BE2C (cell line): ENCODE results near the gene MKRN1.
"Not testable (repeated sequence)": the region's sequence is repeated elsewhere in the genome, so short reads cannot be mapped to it uniquely, and the experiment has no call there.

ENCODE experiments used
- DNase-seq: peaks from one replicate; pipeline ENCODE4 v3.0.0-alpha.2; 2020
- H3K27me3 ChIP-seq: fragments of 250-450 bp; sonication (Bioruptor Pico); 2 replicates; pipeline ENCODE4 v1.5.1; 2020; ENCODE audit warnings: mild to moderate bottlenecking
- H3K36me3 ChIP-seq: fragments of 250-450 bp; sonication (Bioruptor Pico); 2 replicates; pipeline ENCODE4 v1.5.1; 2020; ENCODE audit warnings: mild to moderate bottlenecking
- H3K4me1 ChIP-seq: fragments of 250-450 bp; sonication (Bioruptor Pico); 2 replicates; pipeline ENCODE4 v1.5.1; 2020
- H3K4me3 ChIP-seq: 2 replicates; pipeline ENCODE4 v1.5.1; 2011; ENCODE audit warnings: low read depth, low read length
- H3K9me3 ChIP-seq: fragments of 250-450 bp; sonication (Bioruptor Pico); 2 replicates; pipeline ENCODE4 v1.5.1; 2020
- TF ChIP-seq, protein P1 (sequence below): IDR thresholded peaks from 2 replicates; pipeline ENCODE4 v1.5.1; 2012; ENCODE audit warnings: mild to moderate bottlenecking, low read depth, low read length

The MKRN1 gene

GRCh38 chr7:140506788-140507464, 27.6 kb upstream of the MKRN1 start:
- no peak overlapping the region for H3K4me3 ChIP-seq
- no peaks in the 10 kb centered on the region for H3K36me3 ChIP-seq
- DNase-seq: peak; percentile 31
- no peaks in the 10 kb centered on the region for H3K4me1 ChIP-seq
- no peaks in the 10 kb centered on the region for H3K9me3 ChIP-seq
- TF ChIP-seq, protein P1, sequence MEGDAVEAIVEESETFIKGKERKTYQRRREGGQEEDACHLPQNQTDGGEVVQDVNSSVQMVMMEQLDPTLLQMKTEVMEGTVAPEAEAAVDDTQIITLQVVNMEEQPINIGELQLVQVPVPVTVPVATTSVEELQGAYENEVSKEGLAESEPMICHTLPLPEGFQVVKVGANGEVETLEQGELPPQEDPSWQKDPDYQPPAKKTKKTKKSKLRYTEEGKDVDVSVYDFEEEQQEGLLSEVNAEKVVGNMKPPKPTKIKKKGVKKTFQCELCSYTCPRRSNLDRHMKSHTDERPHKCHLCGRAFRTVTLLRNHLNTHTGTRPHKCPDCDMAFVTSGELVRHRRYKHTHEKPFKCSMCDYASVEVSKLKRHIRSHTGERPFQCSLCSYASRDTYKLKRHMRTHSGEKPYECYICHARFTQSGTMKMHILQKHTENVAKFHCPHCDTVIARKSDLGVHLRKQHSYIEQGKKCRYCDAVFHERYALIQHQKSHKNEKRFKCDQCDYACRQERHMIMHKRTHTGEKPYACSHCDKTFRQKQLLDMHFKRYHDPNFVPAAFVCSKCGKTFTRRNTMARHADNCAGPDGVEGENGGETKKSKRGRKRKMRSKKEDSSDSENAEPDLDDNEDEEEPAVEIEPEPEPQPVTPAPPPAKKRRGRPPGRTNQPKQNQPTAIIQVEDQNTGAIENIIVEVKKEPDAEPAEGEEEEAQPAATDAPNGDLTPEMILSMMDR: peak; percentile 19; the same call in 1 of the 2 replicates
- no peaks in the 10 kb centered on the region; the same call in 1 of the 2 replicates for H3K27me3 ChIP-seq

DNA sequence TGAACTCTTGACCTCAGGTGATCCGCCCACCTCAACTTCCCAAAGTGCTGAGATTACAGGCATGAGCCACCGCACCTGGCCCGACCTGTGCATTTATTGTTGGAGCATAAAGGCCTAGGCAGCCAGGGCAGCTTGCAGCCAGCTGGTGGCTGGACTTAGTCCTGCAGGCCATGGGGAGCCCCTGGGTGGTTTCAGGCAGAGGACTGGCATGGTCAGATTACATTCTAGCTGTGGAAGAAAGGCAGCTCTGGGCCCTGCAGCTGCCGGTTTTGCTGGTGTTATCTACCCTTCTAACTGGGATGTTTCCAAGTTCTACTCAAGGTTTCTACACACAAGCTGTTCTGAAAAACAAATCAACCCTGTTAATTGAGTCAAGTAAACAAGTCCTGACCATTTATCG, 22.7 kb upstream of the MKRN1 start:
- Histone ChIP-seq H3K4me1 (no peaks in the 10 kb centered on the region), H3K27me3 (no peaks in the 10 kb centered on the region), H3K9me3 (no peaks in the 10 kb centered on the region), H3K4me3 (no peak overlapping the region), H3K36me3 (no peaks in the 10 kb centered on the region)
- TF ChIP-seq, protein P1: no peak
- no peak for DNase-seq

GRCh38 chr7:140497807-140498206, 18.5 kb upstream of the MKRN1 start:
- not testable (repeated sequence) for H3K36me3 ChIP-seq, H3K9me3 ChIP-seq, H3K4me1 ChIP-seq, H3K4me3 ChIP-seq, DNase-seq, H3K27me3 ChIP-seq

DNA sequence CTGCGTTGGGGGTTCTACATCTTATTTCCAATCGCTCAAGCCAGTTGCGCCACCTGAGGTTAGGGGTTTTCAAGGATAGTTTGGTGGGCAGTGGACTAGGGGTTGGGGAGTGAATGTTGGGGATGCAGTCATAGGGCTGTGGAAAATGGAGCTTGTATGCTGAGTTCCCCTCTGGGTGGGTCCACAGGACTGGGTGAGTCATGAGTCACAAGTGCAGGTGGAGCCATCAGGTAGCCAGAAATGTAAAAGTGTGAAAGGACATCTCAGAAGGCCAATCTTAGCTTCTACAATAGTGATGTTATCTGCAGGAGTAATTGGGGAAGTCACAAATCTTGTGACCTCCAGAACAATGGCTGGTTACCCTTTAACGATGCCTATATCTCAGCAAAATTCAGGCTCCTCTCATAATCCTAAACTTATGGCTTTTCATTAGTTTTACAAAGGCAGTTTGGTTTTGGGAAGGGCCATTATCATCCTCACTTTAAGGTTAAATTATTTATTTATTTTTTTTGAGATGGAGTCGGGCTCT, 18.0 kb upstream of the MKRN1 start:
- TF ChIP-seq, protein P1: no peak
- Histone ChIP-seq H3K27me3 (no peaks in the 10 kb centered on the region), H3K4me1 (no peaks in the 10 kb centered on the region), H3K36me3 (no peaks in the 10 kb centered on the region), H3K4me3 (no peak overlapping the region), H3K9me3 (no peaks in the 10 kb centered on the region)
- DNase-seq: no peak

DNA sequence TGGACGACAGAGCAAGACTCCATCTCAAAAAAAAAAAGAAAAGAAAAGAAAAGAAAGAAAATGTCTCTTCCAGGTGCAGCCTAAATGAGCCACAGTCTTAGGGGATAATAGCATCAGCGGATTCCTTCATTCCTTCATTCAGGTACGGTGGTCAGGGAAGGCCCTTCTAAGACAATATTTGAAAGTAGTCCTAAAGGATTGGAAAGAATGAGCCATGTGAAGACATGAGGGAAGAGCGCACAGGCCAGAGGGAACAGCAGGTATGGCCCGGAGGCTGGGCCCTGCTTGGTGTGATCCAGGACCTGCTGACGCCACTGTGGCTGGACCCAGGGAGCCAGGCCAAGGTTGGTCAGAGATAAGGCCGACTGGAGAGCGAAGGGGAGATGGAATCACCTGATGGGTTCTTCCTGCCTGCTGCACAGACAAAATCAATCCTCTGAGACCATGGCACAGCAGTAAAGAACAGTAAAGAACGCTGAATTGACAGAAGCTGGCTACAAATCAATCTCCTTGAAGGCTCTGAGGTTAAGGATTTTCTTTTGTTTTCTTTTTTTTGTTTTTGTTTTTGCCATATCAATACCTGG, 16.3 kb upstream of the MKRN1 start:
- DNase-seq: no peak
- TF ChIP-seq, protein P1: no peak
- Histone ChIP-seq H3K9me3 (no peaks in the 10 kb centered on the region), H3K4me3 (no peak overlapping the region), H3K27me3 (no peaks in the 10 kb centered on the region), H3K36me3 (no peaks in the 10 kb centered on the region), H3K4me1 (no peaks in the 10 kb centered on the region)

DNA sequence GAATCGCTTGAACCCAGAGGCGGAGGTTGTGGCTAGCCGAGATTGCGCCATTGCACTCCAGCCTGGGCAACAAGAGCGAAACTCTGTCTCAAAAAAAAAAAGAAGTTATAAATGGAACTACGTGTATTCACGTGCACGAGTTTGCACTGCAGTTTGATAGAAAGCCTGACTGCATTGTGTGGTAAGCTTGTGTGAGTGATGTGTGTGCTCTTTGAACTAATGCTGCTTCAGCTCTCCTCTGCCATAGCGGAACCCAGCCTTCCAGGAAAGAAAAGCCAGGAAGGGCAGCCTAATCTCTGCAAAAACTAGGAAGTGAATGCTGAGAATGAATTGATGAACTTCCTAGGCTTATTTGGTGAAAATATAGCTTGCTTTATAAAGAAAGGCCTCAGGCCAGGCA, 15.6 kb upstream of the MKRN1 start:
- H3K9me3 ChIP-seq: no peaks in the 10 kb centered on the region

More for the DNA sequence above, 15.6 kb upstream of the MKRN1 start:
- no peak for DNase-seq
- TF ChIP-seq, protein P1: no peak
- H3K4me3 ChIP-seq: no peak overlapping the region
- H3K36me3 ChIP-seq: no peaks in the 10 kb centered on the region
- H3K27me3 ChIP-seq: no peaks in the 10 kb centered on the region
- no peaks in the 10 kb centered on the region for H3K4me1 ChIP-seq
